GM23338 (cell line): Measurements from ENCODE around the gene UBASH3B. TPM values are rescaled to one million over a fixed set of nuclear protein-coding genes. Genes with fewer than 3 reads are reported as not detected.

Experiments used
- ATAC-seq: fragments of 200-7000 bp; cut with Tn5 transposase; 3 replicates; pipeline ENCODE4 v1.9.1; 2020
- DNase-seq: peaks from one replicate; pipeline ENCODE4 v3.0.0-alpha.2; 2015; ENCODE audit warnings: low spot score
- H2AFZ ChIP-seq: fragments of 200-600 bp; sonication (generic); 2 replicates; pipeline ENCODE4 v1.8.0; 2016; ENCODE audit warnings: antibody characterized with exemption, mild to moderate bottlenecking, moderate library complexity
- H3F3A ChIP-seq: fragments of 200-600 bp; sonication (generic); replicated peaks from 2 replicates; pipeline ENCODE4 v1.8.0; 2017; ENCODE audit warnings: antibody characterized with exemption, mixed run types, low read depth
- H3K27ac ChIP-seq: fragments of 200-600 bp; sonication (generic); 2 replicates; pipeline ENCODE4 v1.6.1; 2016; ENCODE audit warnings: low read depth
- H3K27me3 ChIP-seq: fragments of 200-600 bp; sonication (generic); 2 replicates; pipeline ENCODE4 v1.8.0; 2016; ENCODE audit warnings: mild to moderate bottlenecking, mixed run types, moderate library complexity; ENCODE audit not compliant: insufficient read depth
- H3K36me3 ChIP-seq: fragments of 200-600 bp; sonication (generic); 2 replicates; pipeline ENCODE4 v1.8.0; 2016; ENCODE audit warnings: mild to moderate bottlenecking; ENCODE audit not compliant: insufficient read depth
- H3K4me1 ChIP-seq: fragments of 200-600 bp; sonication (generic); 2 replicates; pipeline ENCODE4 v1.8.0; 2016; ENCODE audit warnings: mild to moderate bottlenecking, moderate library complexity; ENCODE audit not compliant: insufficient read depth
- H3K4me2 ChIP-seq: fragments of 200-600 bp; sonication (generic); 2 replicates; pipeline ENCODE4 v1.7.1; 2017; ENCODE audit warnings: mixed run types
- H3K4me3 ChIP-seq: fragments of 200-600 bp; sonication (generic); 2 replicates; pipeline ENCODE4 v1.6.1; 2016; ENCODE audit warnings: mixed run types
- H3K79me2 ChIP-seq: fragments of 200-600 bp; sonication (generic); replicated peaks from 2 replicates; pipeline ENCODE4 v1.8.0; 2017; ENCODE audit warnings: mild to moderate bottlenecking; ENCODE audit not compliant: insufficient read depth
- H3K9me2 ChIP-seq: fragments of 200-600 bp; sonication (generic); 2 replicates; pipeline ENCODE4 v1.8.0; 2017; ENCODE audit not compliant: insufficient read depth
- H4K20me1 ChIP-seq: fragments of 200-600 bp; sonication (generic); replicated peaks from 2 replicates; pipeline ENCODE4 v1.8.0; 2017; ENCODE audit warnings: mild to moderate bottlenecking; ENCODE audit not compliant: insufficient read depth
- H3K27ac Mint-ChIP-seq: 2 replicates; pipeline ENCODE4 v1.8.0; 2020; ENCODE audit warnings: inconsistent platforms, mild to moderate bottlenecking, moderate library complexity, mixed read lengths
- H3K27me3 Mint-ChIP-seq: 3 replicates; pipeline ENCODE4 v1.8.0; 2022; ENCODE audit warnings: low read depth, mild to moderate bottlenecking, moderate library complexity, mixed read lengths, inconsistent platforms; ENCODE audit not compliant: insufficient read depth, poor library complexity
- H3K36me3 Mint-ChIP-seq: 3 replicates; pipeline ENCODE4 v1.8.0; 2021; ENCODE audit warnings: low read depth, mild to moderate bottlenecking, inconsistent platforms, moderate library complexity, mixed read lengths
- H3K4me1 Mint-ChIP-seq: 3 replicates; pipeline ENCODE4 v1.8.0; 2020; ENCODE audit warnings: mild to moderate bottlenecking, inconsistent platforms, mixed read lengths
- H3K4me3 Mint-ChIP-seq: 3 replicates; pipeline ENCODE4 v1.8.0; 2021; ENCODE audit warnings: moderate library complexity, mild to moderate bottlenecking, inconsistent platforms, mixed read lengths
- H3K9me3 Mint-ChIP-seq: 3 replicates; pipeline ENCODE4 v1.8.0; 2020; ENCODE audit warnings: moderate library complexity, mild to moderate bottlenecking, inconsistent platforms, mixed read lengths
- CREB1 ChIP-seq: fragments of 250-450 bp; sonication (Bioruptor Pico); IDR thresholded peaks from 2 replicates; pipeline ENCODE4 v1.5.0; 2020; ENCODE audit warnings: low read depth, mild to moderate bottlenecking, moderate library complexity
- EZH2 ChIP-seq: fragments of 200-600 bp; sonication (generic); IDR thresholded peaks from one replicate; pipeline ENCODE4 v1.8.0; 2017; ENCODE audit warnings: antibody characterized with exemption, mild to moderate bottlenecking, low read depth; ENCODE audit not compliant: unreplicated experiment
- EZH2phosphoT487 ChIP-seq: fragments of 200-600 bp; sonication (generic); IDR thresholded peaks from one replicate; pipeline ENCODE4 v1.8.1; 2018; ENCODE audit warnings: antibody characterized with exemption; ENCODE audit not compliant: unreplicated experiment
- JUNB ChIP-seq: IDR thresholded peaks from one replicate; pipeline ENCODE4 v1.6.1; 2016; ENCODE audit warnings: antibody characterized with exemption; ENCODE audit not compliant: unreplicated experiment
- NANOG ChIP-seq: IDR thresholded peaks from 2 replicates; pipeline ENCODE4 v1.6.1; 2016; ENCODE audit warnings: antibody characterized with exemption, borderline replicate concordance
- POLR2AphosphoS5 ChIP-seq: IDR thresholded peaks from 2 replicates; pipeline ENCODE4 v1.6.1; 2016; ENCODE audit warnings: antibody characterized with exemption, low read depth
- REST ChIP-seq: IDR thresholded peaks from one replicate; pipeline ENCODE4 v1.6.1; 2018; ENCODE audit warnings: antibody characterized with exemption; ENCODE audit not compliant: unreplicated experiment
- STAT1 ChIP-seq: IDR thresholded peaks from one replicate; pipeline ENCODE4 v1.6.1; 2016; ENCODE audit warnings: antibody characterized with exemption; ENCODE audit not compliant: unreplicated experiment
- ZNF114 ChIP-seq: fragments of 250-450 bp; sonication (Bioruptor Pico); IDR thresholded peaks from 2 replicates; pipeline ENCODE4 v1.5.0; 2020; ENCODE audit warnings: mild to moderate bottlenecking, moderate library complexity
- ZNF331 ChIP-seq: fragments of 250-450 bp; sonication (Bioruptor Pico); IDR thresholded peaks from 2 replicates; pipeline ENCODE4 v1.5.0; 2020; ENCODE audit warnings: low read depth, mild to moderate bottlenecking, moderate library complexity
- polyA plus RNA-seq: library from polyadenylated mRNA; unstranded; fragments of >200 nt; fragmentation: Nextera tagmentation; extraction: Ambion mirVana; gene quantifications from 2 replicates; pipeline ENCODE4 v1.2.1, GENCODE V29; 2016
- total RNA-seq: library from RNA; depleted of rRNA; stranded (reverse); fragments of >200 nt; shearing (Covaris generic); gene quantifications from 2 replicates; pipeline ENCODE4 v1.2.3, GENCODE V29; 2014
- TF ChIP-seq, protein P1 (sequence below), 2 experiments: fragments of 200-600 bp in 1 of 2; sonication (generic) in 1 of 2; conservative IDR thresholded peaks; 2 replicates each; pipeline versions ENCODE4 v1.5.1 to v1.6.1; 2016 to 2017; ENCODE audit warnings: antibody characterized with exemption in 2 of 2, low read depth in 2 of 2, mild to moderate bottlenecking in 2 of 2, moderate library complexity in 1 of 2
- TF ChIP-seq, protein P2 (sequence below): fragments of 250-450 bp; sonication (Bioruptor Pico); IDR thresholded peaks from 2 replicates; pipeline ENCODE4 v1.5.0; 2020; ENCODE audit warnings: mild to moderate bottlenecking, moderate library complexity

UBASH3B gene
- total and polyA plus RNA-seq, 2 experiments from 2014 or later: 2.1 to 12.0 TPM

DNA sequence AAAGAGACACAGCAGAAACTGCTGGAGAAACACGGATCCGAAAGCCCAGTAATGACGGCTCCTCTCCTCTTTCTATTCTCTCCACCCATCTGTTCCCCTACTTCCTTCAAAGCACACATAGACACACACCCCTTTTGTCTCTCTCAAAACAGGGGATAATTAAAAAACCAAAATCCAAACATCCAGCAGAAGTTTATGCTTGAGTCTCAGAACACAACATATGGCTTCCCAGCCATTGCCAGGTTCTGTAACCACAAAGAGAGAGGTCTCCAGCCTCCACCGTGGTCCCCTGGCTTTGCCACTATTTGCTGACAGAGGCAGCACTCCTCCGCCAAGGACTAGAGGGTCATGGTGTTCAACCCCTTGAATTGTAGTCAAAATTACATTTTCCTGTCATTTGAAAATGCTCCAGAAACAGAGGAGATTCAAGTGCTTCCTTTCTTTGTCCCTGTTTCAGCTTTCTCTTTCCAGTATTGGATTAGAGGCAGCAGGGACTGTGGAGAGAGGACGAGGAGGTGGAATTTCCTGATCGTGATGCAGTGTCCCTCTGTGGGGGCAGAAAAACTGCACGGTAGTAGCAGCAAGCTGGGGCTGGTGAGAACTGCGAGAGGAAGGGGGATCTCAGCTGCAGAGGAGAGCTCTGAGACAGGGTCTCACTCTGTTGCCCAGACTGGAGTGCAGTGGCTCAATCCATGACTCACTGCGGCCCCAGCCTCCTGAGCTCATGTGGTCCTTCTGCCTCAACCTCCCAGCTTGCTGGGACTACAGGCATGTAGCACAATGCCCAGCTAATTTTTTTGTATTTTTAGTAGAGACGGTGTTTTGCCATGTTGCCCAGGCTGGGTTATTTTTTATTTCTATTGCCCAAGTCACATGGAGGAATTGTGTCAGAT, 60.3 kb downstream of the UBASH3B start:
- H3K79me2 ChIP-seq: no peaks in the 10 kb centered on the region
- Mint-ChIP-seq H3K27ac (no peak overlapping the region), H3K9me3 (no peaks in the 10 kb centered on the region), H3K27me3 (peaks cover 1% of the 10 kb centered on the region), H3K36me3 (no peaks in the 10 kb centered on the region), H3K4me3 (no peak overlapping the region), H3K4me1 (peaks cover 4% of the 10 kb centered on the region; the same call in 2 of the 3 replicates)
- no peaks in the 10 kb centered on the region for H3K27me3 ChIP-seq
- H3K4me1 ChIP-seq: no peaks in the 10 kb centered on the region
- H4K20me1 ChIP-seq: no peaks in the 10 kb centered on the region
- H3K4me3 ChIP-seq: no peak overlapping the region
- DNase-seq (no peak), ATAC-seq (no peak)
- H2AFZ ChIP-seq: no peak overlapping the region
- H3K9me2 ChIP-seq: no peaks in the 10 kb centered on the region
- H3K4me2 ChIP-seq: no peak overlapping the region
- H3F3A ChIP-seq: no peaks in the 10 kb centered on the region
- no peak overlapping the region for H3K27ac ChIP-seq
- TF ChIP-seq, protein P1, sequence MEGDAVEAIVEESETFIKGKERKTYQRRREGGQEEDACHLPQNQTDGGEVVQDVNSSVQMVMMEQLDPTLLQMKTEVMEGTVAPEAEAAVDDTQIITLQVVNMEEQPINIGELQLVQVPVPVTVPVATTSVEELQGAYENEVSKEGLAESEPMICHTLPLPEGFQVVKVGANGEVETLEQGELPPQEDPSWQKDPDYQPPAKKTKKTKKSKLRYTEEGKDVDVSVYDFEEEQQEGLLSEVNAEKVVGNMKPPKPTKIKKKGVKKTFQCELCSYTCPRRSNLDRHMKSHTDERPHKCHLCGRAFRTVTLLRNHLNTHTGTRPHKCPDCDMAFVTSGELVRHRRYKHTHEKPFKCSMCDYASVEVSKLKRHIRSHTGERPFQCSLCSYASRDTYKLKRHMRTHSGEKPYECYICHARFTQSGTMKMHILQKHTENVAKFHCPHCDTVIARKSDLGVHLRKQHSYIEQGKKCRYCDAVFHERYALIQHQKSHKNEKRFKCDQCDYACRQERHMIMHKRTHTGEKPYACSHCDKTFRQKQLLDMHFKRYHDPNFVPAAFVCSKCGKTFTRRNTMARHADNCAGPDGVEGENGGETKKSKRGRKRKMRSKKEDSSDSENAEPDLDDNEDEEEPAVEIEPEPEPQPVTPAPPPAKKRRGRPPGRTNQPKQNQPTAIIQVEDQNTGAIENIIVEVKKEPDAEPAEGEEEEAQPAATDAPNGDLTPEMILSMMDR (conservative IDR thresholded peaks at IDR 0.05; ENCODE audit: low read depth in 2 of 2): no peak
- no peak for TF ChIP-seq REST
- no peak for TF ChIP-seq EZH2phosphoT487
- TF ChIP-seq CREB1 (CRISPR knock-in tag): no peak
- no peak for TF ChIP-seq EZH2
- TF ChIP-seq NANOG: no peak
- TF ChIP-seq POLR2AphosphoS5: no peak
- TF ChIP-seq ZNF114 (CRISPR knock-in tag): no peak
- TF ChIP-seq, protein P2, sequence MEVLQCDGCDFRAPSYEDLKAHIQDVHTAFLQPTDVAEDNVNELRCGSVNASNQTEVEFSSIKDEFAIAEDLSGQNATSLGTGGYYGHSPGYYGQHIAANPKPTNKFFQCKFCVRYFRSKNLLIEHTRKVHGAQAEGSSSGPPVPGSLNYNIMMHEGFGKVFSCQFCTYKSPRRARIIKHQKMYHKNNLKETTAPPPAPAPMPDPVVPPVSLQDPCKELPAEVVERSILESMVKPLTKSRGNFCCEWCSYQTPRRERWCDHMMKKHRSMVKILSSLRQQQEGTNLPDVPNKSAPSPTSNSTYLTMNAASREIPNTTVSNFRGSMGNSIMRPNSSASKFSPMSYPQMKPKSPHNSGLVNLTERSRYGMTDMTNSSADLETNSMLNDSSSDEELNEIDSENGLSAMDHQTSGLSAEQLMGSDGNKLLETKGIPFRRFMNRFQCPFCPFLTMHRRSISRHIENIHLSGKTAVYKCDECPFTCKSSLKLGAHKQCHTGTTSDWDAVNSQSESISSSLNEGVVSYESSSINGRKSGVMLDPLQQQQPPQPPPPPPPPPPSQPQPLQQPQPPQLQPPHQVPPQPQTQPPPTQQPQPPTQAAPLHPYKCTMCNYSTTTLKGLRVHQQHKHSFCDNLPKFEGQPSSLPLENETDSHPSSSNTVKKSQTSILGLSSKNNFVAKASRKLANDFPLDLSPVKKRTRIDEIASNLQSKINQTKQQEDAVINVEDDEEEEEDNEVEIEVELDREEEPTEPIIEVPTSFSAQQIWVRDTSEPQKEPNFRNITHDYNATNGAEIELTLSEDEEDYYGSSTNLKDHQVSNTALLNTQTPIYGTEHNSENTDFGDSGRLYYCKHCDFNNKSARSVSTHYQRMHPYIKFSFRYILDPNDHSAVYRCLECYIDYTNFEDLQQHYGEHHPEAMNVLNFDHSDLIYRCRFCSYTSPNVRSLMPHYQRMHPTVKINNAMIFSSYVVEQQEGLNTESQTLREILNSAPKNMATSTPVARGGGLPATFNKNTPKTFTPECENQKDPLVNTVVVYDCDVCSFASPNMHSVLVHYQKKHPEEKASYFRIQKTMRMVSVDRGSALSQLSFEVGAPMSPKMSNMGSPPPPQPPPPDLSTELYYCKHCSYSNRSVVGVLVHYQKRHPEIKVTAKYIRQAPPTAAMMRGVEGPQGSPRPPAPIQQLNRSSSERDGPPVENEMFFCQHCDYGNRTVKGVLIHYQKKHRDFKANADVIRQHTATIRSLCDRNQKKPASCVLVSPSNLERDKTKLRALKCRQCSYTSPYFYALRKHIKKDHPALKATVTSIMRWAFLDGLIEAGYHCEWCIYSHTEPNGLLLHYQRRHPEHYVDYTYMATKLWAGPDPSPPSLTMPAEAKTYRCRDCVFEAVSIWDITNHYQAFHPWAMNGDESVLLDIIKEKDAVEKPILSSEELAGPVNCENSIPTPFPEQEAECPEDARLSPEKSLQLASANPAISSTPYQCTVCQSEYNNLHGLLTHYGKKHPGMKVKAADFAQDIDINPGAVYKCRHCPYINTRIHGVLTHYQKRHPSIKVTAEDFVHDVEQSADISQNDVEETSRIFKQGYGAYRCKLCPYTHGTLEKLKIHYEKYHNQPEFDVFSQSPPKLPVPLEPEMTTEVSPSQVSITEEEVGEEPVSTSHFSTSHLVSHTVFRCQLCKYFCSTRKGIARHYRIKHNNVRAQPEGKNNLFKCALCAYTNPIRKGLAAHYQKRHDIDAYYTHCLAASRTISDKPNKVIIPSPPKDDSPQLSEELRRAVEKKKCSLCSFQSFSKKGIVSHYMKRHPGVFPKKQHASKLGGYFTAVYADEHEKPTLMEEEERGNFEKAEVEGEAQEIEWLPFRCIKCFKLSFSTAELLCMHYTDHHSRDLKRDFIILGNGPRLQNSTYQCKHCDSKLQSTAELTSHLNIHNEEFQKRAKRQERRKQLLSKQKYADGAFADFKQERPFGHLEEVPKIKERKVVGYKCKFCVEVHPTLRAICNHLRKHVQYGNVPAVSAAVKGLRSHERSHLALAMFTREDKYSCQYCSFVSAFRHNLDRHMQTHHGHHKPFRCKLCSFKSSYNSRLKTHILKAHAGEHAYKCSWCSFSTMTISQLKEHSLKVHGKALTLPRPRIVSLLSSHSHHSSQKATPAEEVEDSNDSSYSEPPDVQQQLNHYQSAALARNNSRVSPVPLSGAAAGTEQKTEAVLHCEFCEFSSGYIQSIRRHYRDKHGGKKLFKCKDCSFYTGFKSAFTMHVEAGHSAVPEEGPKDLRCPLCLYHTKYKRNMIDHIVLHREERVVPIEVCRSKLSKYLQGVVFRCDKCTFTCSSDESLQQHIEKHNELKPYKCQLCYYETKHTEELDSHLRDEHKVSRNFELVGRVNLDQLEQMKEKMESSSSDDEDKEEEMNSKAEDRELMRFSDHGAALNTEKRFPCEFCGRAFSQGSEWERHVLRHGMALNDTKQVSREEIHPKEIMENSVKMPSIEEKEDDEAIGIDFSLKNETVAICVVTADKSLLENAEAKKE (CRISPR knock-in tag): no peak
- TF ChIP-seq JUNB: no peak
- no peak for TF ChIP-seq STAT1
- TF ChIP-seq ZNF331 (CRISPR knock-in tag): no peak
- no peaks in the 10 kb centered on the region for H3K36me3 ChIP-seq
